GM12892 (cell line): ENCODE results near the gene UBE2M.

ENCODE experiments used
- POLR2A ChIP-seq: IDR thresholded peaks from 2 replicates; pipeline ENCODE4 v1.6.1; 2011; ENCODE audit warnings: low read depth, low read length, control low read depth
- POLR2AphosphoS5 ChIP-seq: IDR thresholded peaks from 2 replicates; pipeline ENCODE4 v1.6.1; 2011; ENCODE audit warnings: low read depth, low read length, control low read depth
- TAF1 ChIP-seq: IDR thresholded peaks from 2 replicates; pipeline ENCODE4 v1.6.1; 2011; ENCODE audit warnings: low read depth, mild to moderate bottlenecking, control low read depth, low read length, borderline replicate concordance

DNA sequence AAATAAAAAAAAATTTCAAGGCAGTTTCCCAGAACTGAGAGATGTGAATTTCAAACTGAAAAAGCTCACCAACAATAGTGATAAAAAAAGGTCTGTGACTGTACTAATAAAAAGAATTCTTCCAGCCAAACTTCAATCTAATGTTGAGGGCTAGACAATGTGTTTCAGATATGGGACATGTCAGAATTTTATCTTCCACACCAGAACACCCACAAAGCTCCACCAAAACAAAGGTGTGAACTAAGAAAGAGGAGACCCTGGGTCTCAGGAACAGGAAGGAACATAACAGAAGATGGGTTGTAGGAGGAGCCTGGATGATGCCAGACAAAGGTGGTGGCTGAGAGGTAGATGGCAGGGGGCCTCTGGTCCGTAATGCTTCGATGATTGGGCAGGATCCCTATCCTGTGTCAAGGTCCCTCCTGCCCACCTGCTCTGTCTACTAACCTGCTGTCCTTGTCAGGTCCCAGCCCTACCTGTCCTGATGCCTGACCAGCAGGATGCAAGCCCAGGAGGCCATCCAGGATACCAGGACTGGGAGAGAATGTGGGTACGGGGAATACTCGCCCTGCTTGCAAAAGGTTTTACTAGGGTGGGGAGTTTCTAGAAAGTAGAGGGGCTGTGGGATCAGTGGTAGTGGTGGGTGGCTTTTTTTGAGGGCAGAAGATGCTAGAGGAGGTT lies 10.2 kb upstream of the UBE2M start:
- TF ChIP-seq POLR2A (no peak), POLR2AphosphoS5 (no peak), TAF1 (no peak)
